ENCODE data around the gene SNORC. TPM values are rescaled to one million over a fixed set of nuclear protein-coding genes. Genes with fewer than 3 reads are reported as not detected.

The SNORC gene
- total and polyA plus RNA-seq, 9 of the 15 experiments (the other 6 are each of a cell fraction or from before 2014, with no cell fraction given) = 0.14 to 2.5 (median 0.72) TPM; not detected in 2

GRCh38 chr2:232873909-232874641, 4.0 kb downstream of the SNORC start:
- H4K20me1 ChIP-seq (replicated peaks; ENCODE audit: control insufficient read depth, insufficient read depth, low read length) = no peaks in the 10 kb centered on the region
- TF ChIP-seq MAX (CRISPR knock-in tag; IDR thresholded peaks at IDR 0.05) (no peak), SPI1 (IDR thresholded peaks at IDR 0.05; ENCODE audit: borderline replicate concordance, low read depth, low read length) (0 out of 2 replicates have a peak, but pooled peaks have one; percentile 25)
- in situ Hi-C loops (cut with MboI) = no loop called here
- H3K9me1 ChIP-seq (ENCODE audit: control insufficient read depth, insufficient read depth, low read length) = no peaks in the 10 kb centered on the region
- peak overlapping the region; percentile 68; the same call in 1 of the 2 replicates for H2AFZ ChIP-seq (ENCODE audit: low read depth, low read length)
- no peak overlapping the region for H3K4me2 ChIP-seq (ENCODE audit: insufficient read depth, low read length)
- ATAC-seq = peak; percentile 69
- no peak overlapping the region for H3K4me3 ChIP-seq
- CTCF ChIA-PET (ENCODE audit: low intra/inter-chr PET ratio) = no interaction called here
- H3K27me3 ChIP-seq (ENCODE audit: control insufficient read depth in 2 of 2, insufficient read depth in 2 of 2, low read length in 2 of 2) = no peaks in the 10 kb centered on the region
- peak overlapping the region in 1 of 2 experiments; percentile 52; a peak in 3 of 4 replicates for H3K9ac ChIP-seq (ENCODE audit: insufficient read depth in 1 of 2, low read depth in 2 of 2, low read length in 2 of 2)
- intact Hi-C loops (cut with micrococcal nuclease) = no loop called here
- no peaks in the 10 kb centered on the region for H3K36me3 ChIP-seq (ENCODE audit: control insufficient read depth, insufficient read depth, low read length)
- H3K4me1 ChIP-seq (replicated peaks in 1 of 2; ENCODE audit: control insufficient read depth in 2 of 2, insufficient read depth in 2 of 2, low read length in 2 of 2) = peaks cover 2 to 17% of the 10 kb centered on the region in 2 experiments; a peak in 3 of 5 replicates
- 52% methylated on average over 6 of the region's 6 CpGs for WGBS (ENCODE audit: insufficient coverage, low coverage, missing lambda C conversion rate)
- H3K9me3 ChIP-seq (replicated peaks; ENCODE audit: control insufficient read depth, insufficient read depth, low read depth, low read length) = no peaks in the 10 kb centered on the region
- POLR2A ChIA-PET = interaction anchor here (0.5 kb wide), 1 partner anchor 330 kb away, joined by 4 read pairs; no protein-coding TSS in a partner anchor
- peak in 1 of 4 experiments; percentile 10 for DNase-seq (ENCODE audit: extremely low read depth in 1 of 4, low spot score in 3 of 4)
- no TSS peak for BruUV-seq (replicated peaks)
- H3K79me2 ChIP-seq (ENCODE audit: control insufficient read depth, insufficient read depth, low read length) = no peaks in the 10 kb centered on the region
- 0 out of 3 replicates have a peak overlapping the region, but pooled peaks have one; percentile 13 for H3K27ac ChIP-seq (ENCODE audit: extremely low read depth, low read depth, low read length)
- no peak for FAIRE-seq

GRCh38 chr2:232874677-232875223, 4.7 kb downstream of the SNORC start:
- Histone ChIP-seq H3K4me2 (ENCODE audit: insufficient read depth, low read length) (no peak overlapping the region), H4K20me1 (replicated peaks; ENCODE audit: control insufficient read depth, insufficient read depth, low read length) (no peaks in the 10 kb centered on the region), H3K9me3 (replicated peaks; ENCODE audit: control insufficient read depth, insufficient read depth, low read depth, low read length) (no peaks in the 10 kb centered on the region), H3K4me1 (replicated peaks in 1 of 2; ENCODE audit: control insufficient read depth in 2 of 2, insufficient read depth in 2 of 2, low read length in 2 of 2) (peaks cover 2 to 17% of the 10 kb centered on the region in 2 experiments; a peak in 3 of 5 replicates), H3K27ac (ENCODE audit: extremely low read depth, low read depth, low read length) (no peak overlapping the region), H3K4me3 (no peak overlapping the region), H3K27me3 (ENCODE audit: control insufficient read depth in 2 of 2, insufficient read depth in 2 of 2, low read length in 2 of 2) (no peaks in the 10 kb centered on the region), H2AFZ (ENCODE audit: low read depth, low read length) (peak overlapping the region; percentile 68; the same call in 1 of the 2 replicates), H3K9me1 (ENCODE audit: control insufficient read depth, insufficient read depth, low read length) (no peaks in the 10 kb centered on the region), H3K79me2 (ENCODE audit: control insufficient read depth, insufficient read depth, low read length) (no peaks in the 10 kb centered on the region), H3K9ac (ENCODE audit: insufficient read depth in 1 of 2, low read depth in 2 of 2, low read length in 2 of 2) (no peak overlapping the region; a peak in 1 of 4 replicates), H3K36me3 (ENCODE audit: control insufficient read depth, insufficient read depth, low read length) (no peaks in the 10 kb centered on the region)
- no TSS peak for BruUV-seq (replicated peaks)
- no peak for FAIRE-seq
- POLR2A ChIA-PET = interaction anchor here (0.5 kb wide), 1 partner anchor 331 kb away, joined by 4 read pairs; no protein-coding TSS in a partner anchor
- intact Hi-C loops (cut with micrococcal nuclease) = no loop called here
- WGBS (ENCODE audit: insufficient coverage, low coverage, missing lambda C conversion rate) = 85% methylated on average over 10 of the region's 16 CpGs
- no peak for ATAC-seq
- CTCF ChIA-PET (ENCODE audit: low intra/inter-chr PET ratio) = no interaction called here
- no peak for DNase-seq (ENCODE audit: extremely low read depth in 1 of 4, low spot score in 3 of 4)
- in situ Hi-C loops (cut with MboI) = no loop called here
- TF ChIP-seq ZNF449 (CRISPR knock-in tag; IDR thresholded peaks at IDR 0.05) = no peak
- TF ChIP-seq E2F3 (CRISPR knock-in tag; IDR thresholded peaks at IDR 0.05) = no peak
- TF ChIP-seq NFATC3 (IDR thresholded peaks at IDR 0.05) = no peak
- TF ChIP-seq ZEB2 (IDR thresholded peaks at IDR 0.05) = no peak
- no peak for TF ChIP-seq CTBP1 (IDR thresholded peaks at IDR 0.05; ENCODE audit: borderline replicate concordance)
- no peak for TF ChIP-seq KAT8 (IDR thresholded peaks at IDR 0.05; ENCODE audit: low read depth)
- TF ChIP-seq BCL6 (CRISPR knock-in tag; IDR thresholded peaks at IDR 0.05) = no peak
- no peak for TF ChIP-seq CTCFL (IDR thresholded peaks at IDR 0.05; ENCODE audit: borderline replicate concordance, insufficient read depth, low read depth, low read length, poor library complexity, severe bottlenecking)
- TF ChIP-seq KDM1A (IDR thresholded peaks at IDR 0.05) = no peak
